OCI-LY1 (cell line): ENCODE results near the gene RPS6KA2.

Source experiments
- EZH2 ChIP-seq: fragments of 200-600 bp; sonication (generic), shearing (Covaris generic); IDR thresholded peaks from 2 replicates; pipeline ENCODE4 v1.8.0; 2017; ENCODE audit warnings: borderline replicate concordance, mixed run types, mild to moderate bottlenecking, antibody characterized with exemption, low read length, moderate library complexity, mixed read lengths
- TF ChIP-seq, protein P1 (sequence below): fragments of 200-600 bp; sonication (generic), shearing (Covaris generic); IDR thresholded peaks from 2 replicates; pipeline ENCODE4 v1.5.1; 2017; ENCODE audit warnings: mild to moderate bottlenecking, antibody characterized with exemption, low read length, moderate library complexity, mixed read lengths

DNA sequence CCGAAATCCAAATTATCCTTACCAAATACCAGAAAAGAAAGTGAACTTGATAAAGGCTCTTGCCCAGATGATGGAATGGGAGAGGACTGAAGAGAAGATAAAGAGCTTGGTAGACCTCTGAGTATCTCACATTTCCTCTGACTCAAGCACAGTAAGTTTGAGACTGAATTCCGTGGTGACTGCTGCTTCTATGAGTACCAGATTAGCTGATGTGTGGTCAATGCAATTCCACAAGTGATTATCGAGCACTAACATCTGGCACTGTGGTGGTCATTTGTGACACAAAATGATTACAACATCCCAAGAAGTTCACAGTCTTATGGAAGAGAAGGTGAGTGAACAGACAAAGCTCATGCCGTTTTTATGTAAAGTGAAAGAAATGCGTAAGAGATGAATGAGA is 2.6 kb upstream of the RPS6KA2 start:
- TF ChIP-seq, protein P1, sequence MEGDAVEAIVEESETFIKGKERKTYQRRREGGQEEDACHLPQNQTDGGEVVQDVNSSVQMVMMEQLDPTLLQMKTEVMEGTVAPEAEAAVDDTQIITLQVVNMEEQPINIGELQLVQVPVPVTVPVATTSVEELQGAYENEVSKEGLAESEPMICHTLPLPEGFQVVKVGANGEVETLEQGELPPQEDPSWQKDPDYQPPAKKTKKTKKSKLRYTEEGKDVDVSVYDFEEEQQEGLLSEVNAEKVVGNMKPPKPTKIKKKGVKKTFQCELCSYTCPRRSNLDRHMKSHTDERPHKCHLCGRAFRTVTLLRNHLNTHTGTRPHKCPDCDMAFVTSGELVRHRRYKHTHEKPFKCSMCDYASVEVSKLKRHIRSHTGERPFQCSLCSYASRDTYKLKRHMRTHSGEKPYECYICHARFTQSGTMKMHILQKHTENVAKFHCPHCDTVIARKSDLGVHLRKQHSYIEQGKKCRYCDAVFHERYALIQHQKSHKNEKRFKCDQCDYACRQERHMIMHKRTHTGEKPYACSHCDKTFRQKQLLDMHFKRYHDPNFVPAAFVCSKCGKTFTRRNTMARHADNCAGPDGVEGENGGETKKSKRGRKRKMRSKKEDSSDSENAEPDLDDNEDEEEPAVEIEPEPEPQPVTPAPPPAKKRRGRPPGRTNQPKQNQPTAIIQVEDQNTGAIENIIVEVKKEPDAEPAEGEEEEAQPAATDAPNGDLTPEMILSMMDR = no peak
- no peak for TF ChIP-seq EZH2
